DLD1 (cell line): ENCODE data around the gene MAML2.

Source experiments
- in situ Hi-C: cut with HindIII; loops from 2 replicates; pipeline ENCODE4 v1.10.0; 2017; ENCODE audit warnings: low sequenced_read_pairs

MAML2 gene

DNA sequence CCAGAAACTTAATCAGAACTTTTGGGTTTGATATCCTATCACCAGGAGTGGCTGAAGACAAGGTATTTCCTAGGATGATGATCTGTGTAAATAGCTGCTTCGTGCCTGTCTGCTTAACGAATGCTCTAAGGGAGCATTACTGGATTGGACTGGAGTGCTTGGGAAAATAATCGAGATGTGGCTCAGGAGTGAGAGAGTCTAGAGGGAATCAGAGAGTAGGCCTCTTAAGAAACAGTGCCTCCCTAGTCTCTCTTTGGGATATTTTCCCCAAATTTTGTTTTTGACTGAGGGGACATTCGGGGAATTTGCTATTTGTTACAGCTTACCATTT, 2.5 kb downstream of the MAML2 start:
- in situ Hi-C loops, result no loop called here

DNA sequence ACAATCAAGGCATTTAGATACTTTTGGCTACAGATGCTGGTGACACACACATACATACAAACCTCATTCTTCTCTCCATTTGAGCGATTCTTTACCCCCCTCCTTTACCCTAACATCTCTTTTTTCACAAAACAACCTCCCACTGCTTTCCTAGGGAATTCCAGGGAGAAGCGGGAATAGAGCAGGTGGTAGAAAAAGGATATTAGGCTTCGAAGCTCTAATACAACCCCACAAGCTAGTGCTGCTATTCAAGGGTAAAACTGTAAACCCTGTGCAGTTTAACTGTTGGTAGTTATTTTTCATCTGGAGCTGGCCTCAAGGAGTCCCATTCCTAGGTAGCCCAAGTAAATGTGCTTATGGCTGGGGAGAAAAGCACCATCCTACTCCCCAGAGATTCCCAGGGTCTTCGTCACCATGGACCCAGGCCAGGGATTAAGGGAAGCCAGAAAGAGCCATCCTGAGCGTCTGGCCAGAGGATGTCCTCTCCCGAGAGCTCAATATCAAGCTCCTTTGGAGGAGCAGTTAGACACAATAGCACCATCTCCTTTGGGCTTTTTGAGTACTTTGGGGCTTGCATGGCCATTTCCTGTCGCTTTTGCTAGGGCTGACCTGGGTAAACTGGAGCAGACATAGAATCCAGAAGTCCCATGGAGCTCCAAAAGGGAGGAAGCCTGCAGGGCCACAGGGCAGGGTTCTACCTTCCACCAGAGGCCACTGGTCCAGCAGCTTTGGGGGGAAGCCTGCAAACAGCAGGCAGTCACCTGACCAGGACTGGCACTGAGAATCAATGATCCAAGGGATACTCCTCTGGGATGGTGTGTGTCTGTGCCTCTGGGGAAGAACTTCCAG, 3.1 kb downstream of the MAML2 start:
- in situ Hi-C loops, result no loop called here

DNA sequence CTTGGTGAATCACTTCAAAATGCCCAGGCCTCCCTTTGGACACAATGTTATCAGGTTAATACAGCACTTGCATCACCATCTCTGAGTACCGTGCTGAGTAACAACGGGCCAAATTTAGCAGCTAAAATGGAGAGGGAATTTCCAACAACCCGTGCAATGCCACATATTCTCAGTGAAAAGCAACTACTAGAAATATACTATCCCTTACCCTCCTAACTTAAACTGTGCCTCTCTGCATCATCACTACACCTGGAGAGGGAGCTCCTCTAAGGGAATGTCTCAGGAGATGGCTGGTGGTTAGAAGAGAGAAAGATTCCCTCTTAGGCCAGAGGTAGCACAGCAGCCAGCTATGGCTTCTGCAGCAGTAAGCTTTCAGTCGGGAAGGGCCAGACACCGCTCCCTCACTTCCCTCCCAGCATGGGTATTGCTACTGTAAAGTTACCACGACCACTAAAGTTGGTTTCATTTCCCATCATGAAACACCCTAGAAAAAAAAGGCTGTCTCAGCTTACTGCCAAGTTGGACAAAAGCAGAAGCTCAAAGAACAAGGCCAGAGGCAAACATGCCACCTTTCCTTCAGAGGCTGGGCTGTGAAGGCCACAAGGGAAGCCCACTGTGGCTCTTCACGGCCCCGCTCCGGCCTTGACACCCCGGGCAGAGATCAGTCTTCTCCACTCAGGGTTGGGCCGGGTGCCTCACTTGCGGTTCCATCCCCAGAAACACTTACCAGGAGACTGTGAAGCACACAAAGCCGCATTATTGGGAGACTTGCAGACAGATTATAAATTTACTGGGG, 3.9 kb downstream of the MAML2 start:
- in situ Hi-C loops, result no loop called here

DNA sequence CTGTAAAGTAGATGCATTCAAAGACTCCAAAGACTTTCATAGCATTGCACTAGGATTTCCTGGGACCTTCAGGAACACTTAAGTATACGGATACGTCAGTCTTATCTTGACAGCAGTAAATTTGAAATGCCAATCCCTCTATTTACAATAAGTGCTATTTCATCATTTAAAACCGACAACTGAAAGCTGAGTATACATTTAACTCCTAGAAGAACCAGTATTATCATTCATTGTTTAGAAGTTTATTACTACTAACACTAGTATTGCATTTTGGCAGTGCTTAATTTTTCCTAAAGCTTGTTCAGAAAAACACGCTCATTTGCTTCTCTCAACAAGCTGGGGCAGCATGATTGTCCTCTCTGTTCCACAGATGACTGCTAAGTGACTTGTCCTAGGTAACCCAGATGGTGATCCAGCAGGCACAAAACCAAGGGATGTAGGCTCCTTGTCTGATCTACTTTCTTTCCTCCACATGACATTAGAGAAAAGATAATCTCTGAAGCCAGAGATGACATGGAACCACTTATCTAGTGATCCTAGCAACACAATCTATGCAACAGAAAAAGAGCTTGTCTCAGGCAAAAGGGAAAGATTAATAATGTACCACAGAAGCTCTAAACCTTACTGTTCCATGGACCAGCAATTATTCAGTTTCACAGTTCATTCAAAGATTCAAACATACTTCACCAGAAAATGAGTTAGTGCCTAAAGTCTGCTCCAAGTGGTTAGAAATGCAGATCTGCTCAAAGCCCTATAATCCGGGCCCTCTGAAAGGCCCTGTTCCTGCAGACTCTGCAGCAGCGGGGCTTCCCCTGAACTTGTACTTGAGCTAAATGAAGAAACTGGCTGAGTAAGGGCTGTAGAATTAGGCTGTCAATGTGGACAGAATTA, 5.2 kb downstream of the MAML2 start:
- in situ Hi-C loops, result no loop called here

- in situ Hi-C loops, result no loop called here
These were observed 7.6 kb downstream of the MAML2 start for GRCh38 chr11:96335388-96335787.

DNA sequence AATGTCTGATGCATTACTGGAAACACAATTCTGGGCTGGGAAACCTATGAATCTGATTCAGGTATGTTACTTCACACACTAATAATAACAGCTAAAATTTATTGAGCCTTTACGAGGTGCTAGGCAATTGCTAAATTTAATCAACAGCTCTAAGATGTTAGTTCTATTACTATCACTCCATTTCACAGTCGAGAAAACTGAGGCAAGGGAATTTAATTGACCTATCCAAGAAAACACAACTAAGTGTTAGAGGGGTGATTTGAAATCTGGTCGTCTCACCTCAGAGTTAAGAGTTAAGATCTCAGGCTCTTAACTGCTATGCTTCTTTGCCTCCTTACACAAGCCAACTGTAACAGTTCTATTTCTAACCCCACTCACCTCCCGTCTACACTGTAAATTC, 8.8 kb downstream of the MAML2 start:
- in situ Hi-C loops, result no loop called here

DNA sequence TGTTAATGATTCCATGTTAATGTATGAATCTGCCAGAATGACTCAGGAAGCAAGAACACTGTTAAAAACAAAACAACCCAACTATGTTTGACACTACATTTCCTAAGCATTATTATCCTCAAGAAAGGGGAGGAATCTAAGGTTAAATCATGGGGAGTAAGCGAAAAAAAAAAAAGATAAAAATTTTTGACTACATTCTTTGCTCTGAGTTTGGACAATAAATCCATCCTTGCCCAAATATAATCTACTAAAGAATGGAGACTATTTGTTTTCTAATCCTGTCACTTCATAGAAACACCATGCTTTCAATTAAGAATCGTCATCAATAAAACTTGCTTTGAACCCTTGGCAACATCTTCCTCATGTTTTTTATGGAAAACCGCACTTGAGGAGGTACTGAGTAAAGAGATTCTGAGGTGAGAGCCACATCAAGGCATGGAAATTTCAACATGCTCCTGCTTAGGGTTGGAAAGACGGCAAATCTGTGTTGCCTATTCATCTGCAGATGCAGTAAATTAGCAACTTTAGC, 9.7 kb downstream of the MAML2 start:
- in situ Hi-C loops, result no loop called here

DNA sequence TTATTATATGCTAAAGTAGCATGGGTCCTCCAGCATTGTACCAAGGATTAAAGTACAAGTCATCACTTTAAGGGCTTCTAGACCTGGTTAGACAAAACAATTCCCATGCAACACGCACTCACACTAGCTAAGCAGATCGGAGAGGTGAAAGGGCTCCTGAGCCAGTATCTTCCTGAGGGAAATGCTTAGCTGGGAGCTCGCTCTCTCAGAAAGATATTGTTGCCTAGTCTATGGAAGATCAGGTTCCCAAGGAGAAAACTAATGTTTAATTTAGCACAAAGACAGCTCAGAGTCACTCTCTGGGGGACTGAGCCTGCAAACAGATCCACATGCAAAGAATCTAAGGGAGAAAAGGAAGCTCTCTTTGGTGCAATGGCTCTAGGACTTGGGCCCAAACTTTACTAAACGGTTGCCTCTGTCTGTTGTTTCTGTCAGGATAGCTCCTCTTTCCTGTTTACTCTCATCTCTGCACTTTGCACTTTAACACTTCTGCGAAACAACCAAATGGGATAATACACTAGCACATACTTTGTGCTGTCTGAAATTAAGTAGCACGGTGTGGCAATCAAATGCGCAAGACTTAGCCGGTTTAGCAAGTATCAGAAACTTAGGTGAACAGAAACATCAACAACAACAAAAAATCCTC, 10.7 kb downstream of the MAML2 start:
- in situ Hi-C loops, result no loop called here

DNA sequence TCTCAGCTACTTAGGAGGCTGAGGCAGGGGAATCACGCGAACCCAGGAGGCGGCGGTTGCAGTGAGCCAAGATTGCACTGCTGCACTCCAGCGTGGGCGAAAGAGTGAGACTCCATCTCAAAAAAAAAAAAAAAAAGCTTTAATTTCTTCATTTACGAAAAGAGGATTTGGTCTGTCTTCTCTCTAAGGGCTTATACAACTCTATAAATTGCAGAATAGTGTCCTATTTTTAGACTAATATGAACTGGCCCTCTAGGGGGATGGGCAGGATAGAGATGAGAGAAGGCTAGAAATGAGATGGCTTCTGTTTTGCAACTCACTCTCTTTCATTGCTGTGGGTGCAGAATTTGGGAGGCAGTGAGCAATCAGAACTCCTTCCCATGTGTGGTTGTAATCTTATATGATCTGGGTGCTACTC, 11.3 kb downstream of the MAML2 start:
- in situ Hi-C loops, result no loop called here

DNA sequence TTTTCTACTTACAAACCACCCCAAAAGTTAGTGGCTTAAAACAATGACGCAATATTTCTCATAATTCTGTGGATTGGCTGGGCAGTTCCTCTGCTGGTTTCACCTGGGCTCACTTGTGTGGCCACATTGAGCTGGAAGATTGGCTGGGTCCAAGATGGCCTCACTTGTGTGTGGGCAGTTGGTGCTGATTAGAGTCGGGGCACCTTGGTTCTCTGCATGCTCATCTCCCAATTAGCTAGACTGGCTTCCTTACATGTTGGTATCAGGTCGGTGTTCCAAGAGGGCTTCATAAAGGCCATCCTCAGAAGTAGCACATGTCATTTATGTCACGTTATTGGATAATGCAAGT, 12.5 kb downstream of the MAML2 start:
- in situ Hi-C loops, result no loop called here

GRCh38 chr11:96329855-96330510, 13.0 kb downstream of the MAML2 start:
- in situ Hi-C loops, result no loop called here

DNA sequence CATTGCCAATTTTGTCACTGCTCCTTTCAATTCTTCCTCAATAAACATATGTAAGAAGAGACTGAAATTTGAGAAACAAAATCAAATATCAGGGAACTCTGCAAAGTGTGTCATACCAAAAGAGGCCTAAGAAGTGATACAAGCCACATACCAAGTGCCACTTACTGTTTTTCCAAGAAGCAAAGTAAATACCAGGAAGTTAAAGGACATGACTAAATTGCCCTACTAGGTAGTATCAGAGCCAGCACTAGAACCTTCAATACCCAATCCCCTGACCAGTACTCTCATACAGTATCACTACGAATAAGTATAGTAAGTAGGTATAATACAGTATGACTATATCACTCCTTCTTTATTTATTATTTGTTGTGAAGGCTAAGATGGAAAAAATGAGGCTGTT, 13.6 kb downstream of the MAML2 start:
- in situ Hi-C loops, result no loop called here

DNA sequence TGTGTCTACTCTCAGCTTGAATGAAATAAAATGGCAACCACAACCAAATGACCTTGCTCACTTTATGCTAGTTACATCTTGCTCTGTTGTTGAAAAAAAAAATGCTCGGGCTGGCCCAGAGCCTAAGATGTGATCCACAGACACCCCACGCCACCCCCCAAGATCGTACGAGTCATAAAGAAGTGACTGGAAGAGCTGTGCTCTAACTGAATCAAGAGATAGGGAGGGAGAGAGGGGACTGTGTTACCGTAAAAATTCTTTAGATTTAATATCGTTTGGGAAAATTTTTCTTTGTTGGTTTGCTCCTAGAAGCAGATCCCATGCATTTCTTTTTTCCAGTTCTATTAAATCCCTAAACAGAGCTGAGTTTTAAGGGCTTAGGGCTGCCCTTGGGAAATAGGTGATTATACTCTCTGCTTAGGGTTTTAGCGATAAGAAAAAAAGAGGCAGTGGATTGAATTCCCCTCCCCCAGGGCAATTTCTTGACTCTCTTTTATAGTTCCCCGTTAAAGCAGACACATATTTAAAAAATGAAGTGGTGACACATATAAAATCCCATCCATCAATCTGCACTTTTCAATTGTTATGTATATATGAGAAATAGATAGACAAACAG, 14.5 kb downstream of the MAML2 start:
- in situ Hi-C loops, result no loop called here

- in situ Hi-C loops, result no loop called here
These were observed 16.0 kb downstream of the MAML2 start for GRCh38 chr11:96326959-96327358.

DNA sequence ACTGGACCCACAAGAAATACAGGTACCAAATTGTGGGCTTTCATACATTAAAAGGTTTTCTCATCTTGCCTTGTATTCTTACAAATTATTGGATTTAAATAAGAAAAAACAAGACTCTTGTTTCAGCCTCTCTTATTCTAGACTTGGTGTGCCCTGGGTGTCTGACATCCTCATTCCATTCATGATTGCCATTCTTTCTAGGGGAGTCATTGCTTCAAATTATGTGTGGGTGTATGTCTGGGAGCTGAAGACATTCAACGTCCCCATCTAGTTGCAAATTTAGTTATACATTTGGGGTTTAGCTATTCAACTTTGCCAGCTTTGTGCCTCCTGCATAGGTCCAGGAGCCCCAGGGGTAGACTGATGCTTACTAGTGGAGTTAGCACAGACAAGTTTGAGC, 18.1 kb downstream of the MAML2 start:
- in situ Hi-C loops, result no loop called here

DNA sequence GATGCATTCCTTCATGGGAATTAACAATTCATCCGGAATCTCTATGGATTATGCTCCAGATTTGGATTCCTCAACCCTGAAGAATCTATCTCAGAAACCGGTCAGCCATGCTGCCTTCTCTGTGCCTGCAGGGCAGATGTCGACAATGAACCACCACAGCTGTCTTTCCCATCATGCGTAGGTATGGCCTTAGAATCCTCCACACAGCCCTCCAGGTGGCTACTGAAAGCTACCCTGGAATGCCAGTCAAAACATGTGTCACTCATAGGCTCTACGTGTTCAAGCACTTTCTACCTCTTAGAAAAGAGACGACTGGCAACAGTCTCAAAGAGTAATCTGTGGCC, 19.4 kb downstream of the MAML2 start:
- in situ Hi-C loops, result no loop called here

DNA sequence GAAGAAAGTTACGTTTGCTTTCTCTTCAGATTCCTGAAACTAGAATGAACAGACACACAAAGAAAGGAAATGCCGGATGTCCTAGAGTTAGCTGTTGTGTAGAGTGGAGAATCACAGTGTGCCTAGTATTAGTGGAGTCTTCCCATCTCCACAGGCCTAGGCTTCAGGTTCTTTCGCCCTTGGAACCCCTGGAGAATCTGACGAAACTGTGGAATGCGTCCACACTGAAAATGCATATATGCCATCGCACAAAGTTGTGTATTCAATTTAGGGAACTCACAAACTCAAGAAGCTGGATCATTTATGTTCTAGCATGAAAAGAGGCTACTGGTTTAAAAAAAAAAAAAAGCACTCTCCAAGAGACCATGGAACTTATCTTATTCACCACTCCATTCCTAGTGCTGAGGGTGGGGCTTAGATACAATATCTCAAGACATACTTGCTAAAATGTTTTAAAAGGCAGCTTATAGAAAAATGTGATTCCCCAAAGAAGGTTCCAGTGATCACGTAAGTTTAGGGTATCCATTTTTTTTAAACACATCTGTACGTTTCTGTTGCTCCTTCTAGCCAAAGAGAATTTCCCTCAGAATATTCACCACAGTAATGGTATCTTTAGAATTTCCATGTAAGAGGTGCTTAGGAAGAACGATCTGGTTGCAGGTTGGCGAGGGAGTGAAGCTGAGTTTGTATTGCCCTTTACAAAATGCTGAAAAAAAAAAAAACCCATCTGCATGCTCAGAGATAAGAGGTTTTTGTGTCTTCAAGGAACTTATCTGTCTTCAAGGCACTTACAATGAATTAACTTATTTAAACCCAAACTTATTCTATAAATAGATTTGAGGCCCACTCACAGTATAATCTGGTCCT, 20.0 kb downstream of the MAML2 start:
- in situ Hi-C loops, result no loop called here

GRCh38 chr11:96321091-96321490, 21.9 kb downstream of the MAML2 start:
- in situ Hi-C loops, result no loop called here
